ENCODE results near the gene SORBS2.

SORBS2 gene

DNA sequence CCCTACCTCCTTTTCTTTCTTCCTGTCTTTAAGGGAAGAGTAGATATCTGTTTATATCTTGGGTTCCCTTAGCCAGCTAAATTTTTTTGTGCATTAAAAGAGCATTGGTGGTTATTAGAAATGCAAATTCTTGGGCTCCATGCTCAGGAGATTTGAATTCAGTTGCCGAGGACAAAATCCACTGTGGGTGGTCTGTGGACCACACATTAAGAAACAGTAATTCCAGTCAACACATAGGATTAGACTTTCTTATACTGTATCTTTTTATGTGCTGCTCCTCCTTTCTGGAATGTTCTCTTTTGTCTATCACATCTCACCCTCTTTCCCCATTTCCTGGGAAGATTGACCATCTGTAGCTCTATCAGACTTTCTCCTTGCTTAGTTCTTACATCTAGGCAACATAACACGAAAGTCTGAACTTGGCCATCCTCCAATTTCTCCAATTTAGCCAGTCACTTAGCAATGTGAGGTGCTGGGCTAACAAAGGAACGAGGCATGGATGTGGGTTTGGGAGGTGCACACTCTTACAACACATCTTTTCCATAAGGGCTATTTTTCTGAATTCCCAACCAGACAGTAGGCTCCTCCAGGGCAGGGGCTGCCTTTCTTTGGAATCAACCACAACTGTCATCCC, 271.4 kb downstream of the SORBS2 start:
- TF ChIP-seq, protein P1, sequence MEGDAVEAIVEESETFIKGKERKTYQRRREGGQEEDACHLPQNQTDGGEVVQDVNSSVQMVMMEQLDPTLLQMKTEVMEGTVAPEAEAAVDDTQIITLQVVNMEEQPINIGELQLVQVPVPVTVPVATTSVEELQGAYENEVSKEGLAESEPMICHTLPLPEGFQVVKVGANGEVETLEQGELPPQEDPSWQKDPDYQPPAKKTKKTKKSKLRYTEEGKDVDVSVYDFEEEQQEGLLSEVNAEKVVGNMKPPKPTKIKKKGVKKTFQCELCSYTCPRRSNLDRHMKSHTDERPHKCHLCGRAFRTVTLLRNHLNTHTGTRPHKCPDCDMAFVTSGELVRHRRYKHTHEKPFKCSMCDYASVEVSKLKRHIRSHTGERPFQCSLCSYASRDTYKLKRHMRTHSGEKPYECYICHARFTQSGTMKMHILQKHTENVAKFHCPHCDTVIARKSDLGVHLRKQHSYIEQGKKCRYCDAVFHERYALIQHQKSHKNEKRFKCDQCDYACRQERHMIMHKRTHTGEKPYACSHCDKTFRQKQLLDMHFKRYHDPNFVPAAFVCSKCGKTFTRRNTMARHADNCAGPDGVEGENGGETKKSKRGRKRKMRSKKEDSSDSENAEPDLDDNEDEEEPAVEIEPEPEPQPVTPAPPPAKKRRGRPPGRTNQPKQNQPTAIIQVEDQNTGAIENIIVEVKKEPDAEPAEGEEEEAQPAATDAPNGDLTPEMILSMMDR (conservative IDR thresholded peaks at IDR 0.05; ENCODE audit: low read depth, low read length) = no peak
- H3K27ac ChIP-seq = no peak overlapping the region
- H3K4me2 ChIP-seq = no peak overlapping the region
- H3K27me3 ChIP-seq (ENCODE audit: insufficient read depth, low read depth) = no peaks in the 10 kb centered on the region
- no peaks in the 10 kb centered on the region for H3K79me2 ChIP-seq (ENCODE audit: insufficient read depth, low read depth)
- no peaks in the 10 kb centered on the region for H4K20me1 ChIP-seq (ENCODE audit: insufficient read depth)
- peaks cover 6% of the 10 kb centered on the region for H3K4me1 ChIP-seq (ENCODE audit: low read depth, poor library complexity, severe bottlenecking)
- H3K9ac ChIP-seq = no peak overlapping the region
- H3K36me3 ChIP-seq (ENCODE audit: insufficient read depth) = no peaks in the 10 kb centered on the region
- no peak overlapping the region for H3K4me3 ChIP-seq (IDR thresholded peaks at IDR 0.05; ENCODE audit: insufficient read depth, low read depth, low read length)
- H2AFZ ChIP-seq (ENCODE audit: low read depth) = no peak overlapping the region

DNA sequence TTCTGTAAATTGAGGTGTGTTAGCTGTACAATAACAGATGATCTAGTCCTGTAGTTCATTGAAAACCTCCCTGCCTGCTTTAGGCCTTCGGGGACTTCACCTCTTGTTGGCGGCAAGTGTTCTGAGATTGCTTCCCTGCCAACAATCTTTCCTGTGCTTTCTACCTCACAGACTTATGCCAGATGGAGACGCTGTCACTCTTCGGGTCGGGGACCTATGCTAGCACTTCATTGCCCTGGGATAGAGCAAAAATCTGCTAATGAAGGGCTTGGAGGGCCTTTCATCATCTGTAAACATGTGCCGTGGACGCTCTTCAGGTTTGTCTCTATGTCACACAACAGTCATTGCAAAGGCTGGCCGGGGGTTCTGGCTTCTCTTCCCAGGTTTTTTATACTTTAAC, 272.0 kb downstream of the SORBS2 start:
- Histone ChIP-seq H3K36me3 (ENCODE audit: insufficient read depth) (no peaks in the 10 kb centered on the region), H3K4me1 (ENCODE audit: low read depth, poor library complexity, severe bottlenecking) (peaks cover 6% of the 10 kb centered on the region), H2AFZ (ENCODE audit: low read depth) (no peak overlapping the region), H3K9ac (no peak overlapping the region), H3K27me3 (ENCODE audit: insufficient read depth, low read depth) (no peaks in the 10 kb centered on the region), H3K4me2 (no peak overlapping the region), H3K27ac (no peak overlapping the region), H3K79me2 (ENCODE audit: insufficient read depth, low read depth) (no peaks in the 10 kb centered on the region), H4K20me1 (ENCODE audit: insufficient read depth) (no peaks in the 10 kb centered on the region), H3K4me3 (IDR thresholded peaks at IDR 0.05; ENCODE audit: insufficient read depth, low read depth, low read length) (no peak overlapping the region)
- TF ChIP-seq, protein P1 (conservative IDR thresholded peaks at IDR 0.05; ENCODE audit: low read depth, low read length) = no peak

DNA sequence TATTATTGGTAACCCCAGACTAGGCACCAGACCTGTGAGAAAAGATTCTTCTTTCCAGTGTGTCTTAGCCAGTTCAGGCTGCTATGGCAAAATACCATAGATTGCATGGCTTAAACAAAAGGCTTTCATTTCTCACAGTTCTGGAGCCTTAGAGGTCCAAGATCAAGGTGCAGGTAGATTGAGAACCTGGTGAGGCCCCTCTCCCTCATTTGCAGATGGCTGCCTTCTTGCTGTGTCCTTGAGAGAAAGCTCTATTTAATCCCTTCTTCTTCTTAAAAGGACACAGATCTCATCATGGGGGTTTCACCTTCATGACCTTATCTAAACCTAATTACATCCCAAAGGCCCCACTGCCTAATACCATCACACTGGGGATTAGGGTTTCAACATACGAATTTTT, 273.2 kb downstream of the SORBS2 start:
- H3K27ac ChIP-seq = no peak overlapping the region
- no peak overlapping the region for H3K9ac ChIP-seq
- H3K79me2 ChIP-seq (ENCODE audit: insufficient read depth, low read depth) = 0 out of 2 replicates have a peak, but pooled peaks cover 4% of the 10 kb centered on the region
- H3K4me2 ChIP-seq = no peak overlapping the region
- H3K4me3 ChIP-seq (IDR thresholded peaks at IDR 0.05; ENCODE audit: insufficient read depth, low read depth, low read length) = no peak overlapping the region
- no peaks in the 10 kb centered on the region for H4K20me1 ChIP-seq (ENCODE audit: insufficient read depth)
- no peaks in the 10 kb centered on the region for H3K27me3 ChIP-seq (ENCODE audit: insufficient read depth, low read depth)
- H3K4me1 ChIP-seq (ENCODE audit: low read depth, poor library complexity, severe bottlenecking) = peaks cover 15% of the 10 kb centered on the region
- no peaks in the 10 kb centered on the region for H3K36me3 ChIP-seq (ENCODE audit: insufficient read depth)
- TF ChIP-seq, protein P1 (conservative IDR thresholded peaks at IDR 0.05; ENCODE audit: low read depth, low read length) = no peak
- H2AFZ ChIP-seq (ENCODE audit: low read depth) = no peak overlapping the region

DNA sequence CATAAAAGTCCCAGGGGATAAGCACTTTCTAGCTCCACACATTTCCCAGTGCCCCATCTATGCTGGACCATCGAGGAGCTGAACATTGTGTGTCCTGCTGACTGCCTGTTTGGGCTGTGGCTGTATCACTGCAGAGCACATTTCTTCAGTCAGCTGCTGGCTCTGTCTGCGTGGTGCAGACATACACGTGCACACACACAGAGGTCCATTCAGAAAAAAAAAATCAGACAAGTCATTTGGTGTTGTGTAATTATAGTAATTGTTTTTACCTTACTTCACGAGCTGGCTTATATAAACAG, 275.6 kb downstream of the SORBS2 start:
- H3K4me1 ChIP-seq (ENCODE audit: low read depth, poor library complexity, severe bottlenecking) = peaks cover 21% of the 10 kb centered on the region
- no peaks in the 10 kb centered on the region for H4K20me1 ChIP-seq (ENCODE audit: insufficient read depth)
- H3K36me3 ChIP-seq (ENCODE audit: insufficient read depth) = no peaks in the 10 kb centered on the region
- no peak overlapping the region for H2AFZ ChIP-seq (ENCODE audit: low read depth)
- no peak overlapping the region for H3K4me3 ChIP-seq (IDR thresholded peaks at IDR 0.05; ENCODE audit: insufficient read depth, low read depth, low read length)
- no peaks in the 10 kb centered on the region for H3K27me3 ChIP-seq (ENCODE audit: insufficient read depth, low read depth)
- no peak overlapping the region for H3K9ac ChIP-seq
- H3K79me2 ChIP-seq (ENCODE audit: insufficient read depth, low read depth) = 0 out of 2 replicates have a peak, but pooled peaks cover 4% of the 10 kb centered on the region
- no peak overlapping the region for H3K27ac ChIP-seq
- H3K4me2 ChIP-seq = no peak overlapping the region
- TF ChIP-seq, protein P1 (conservative IDR thresholded peaks at IDR 0.05; ENCODE audit: low read depth, low read length) = no peak

Data from KMS-11 (cell line).